ENCODE data around the gene DUSP11.

Gene DUSP11

GRCh38 chr2:73827660-73828388 is 47.9 kb upstream of the DUSP11 start:
- Histone ChIP-seq H3K79me2 (ENCODE audit: insufficient read depth, low read length) (peaks cover 22% of the 10 kb centered on the region), H3K4me3 (ENCODE audit: insufficient read depth, low read length, poor library complexity, severe bottlenecking) (peak overlapping the region; percentile 81), H3K36me3 (ENCODE audit: low read length) (peaks cover 18% of the 10 kb centered on the region), H4K20me1 (ENCODE audit: low read depth, low read length) (no peaks in the 10 kb centered on the region), H3K9me2 (replicated peaks; ENCODE audit: insufficient read depth, low read length) (no peaks in the 10 kb centered on the region), H3K9me3 (ENCODE audit: insufficient read depth, low read length) (no peaks in the 10 kb centered on the region), H3K4me2 (ENCODE audit: low read depth, low read length, poor library complexity, severe bottlenecking) (peak overlapping the region; percentile 97), H3K27ac (ENCODE audit: low read depth, low read length) (peak overlapping the region; percentile 59; the same call in 1 of the 2 replicates), H3K9ac (ENCODE audit: low read length) (peak overlapping the region; percentile 82), H3K27me3 (ENCODE audit: low read length) (no peaks in the 10 kb centered on the region), H3F3A (ENCODE audit: insufficient read depth) (peaks cover 28% of the 10 kb centered on the region; the same call in 1 of the 2 replicates), H2AFZ (ENCODE audit: low read depth, low read length, severe bottlenecking) (peak overlapping the region; percentile 58)
- TF ChIP-seq EZH2phosphoT487 (conservative IDR thresholded peaks at IDR 0.05; ENCODE audit: low read length) = no peak
- TF ChIP-seq, protein P1, sequence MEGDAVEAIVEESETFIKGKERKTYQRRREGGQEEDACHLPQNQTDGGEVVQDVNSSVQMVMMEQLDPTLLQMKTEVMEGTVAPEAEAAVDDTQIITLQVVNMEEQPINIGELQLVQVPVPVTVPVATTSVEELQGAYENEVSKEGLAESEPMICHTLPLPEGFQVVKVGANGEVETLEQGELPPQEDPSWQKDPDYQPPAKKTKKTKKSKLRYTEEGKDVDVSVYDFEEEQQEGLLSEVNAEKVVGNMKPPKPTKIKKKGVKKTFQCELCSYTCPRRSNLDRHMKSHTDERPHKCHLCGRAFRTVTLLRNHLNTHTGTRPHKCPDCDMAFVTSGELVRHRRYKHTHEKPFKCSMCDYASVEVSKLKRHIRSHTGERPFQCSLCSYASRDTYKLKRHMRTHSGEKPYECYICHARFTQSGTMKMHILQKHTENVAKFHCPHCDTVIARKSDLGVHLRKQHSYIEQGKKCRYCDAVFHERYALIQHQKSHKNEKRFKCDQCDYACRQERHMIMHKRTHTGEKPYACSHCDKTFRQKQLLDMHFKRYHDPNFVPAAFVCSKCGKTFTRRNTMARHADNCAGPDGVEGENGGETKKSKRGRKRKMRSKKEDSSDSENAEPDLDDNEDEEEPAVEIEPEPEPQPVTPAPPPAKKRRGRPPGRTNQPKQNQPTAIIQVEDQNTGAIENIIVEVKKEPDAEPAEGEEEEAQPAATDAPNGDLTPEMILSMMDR (IDR thresholded peaks at IDR 0.05; ENCODE audit: insufficient read depth, low read length, poor library complexity, severe bottlenecking) = no peak

DNA sequence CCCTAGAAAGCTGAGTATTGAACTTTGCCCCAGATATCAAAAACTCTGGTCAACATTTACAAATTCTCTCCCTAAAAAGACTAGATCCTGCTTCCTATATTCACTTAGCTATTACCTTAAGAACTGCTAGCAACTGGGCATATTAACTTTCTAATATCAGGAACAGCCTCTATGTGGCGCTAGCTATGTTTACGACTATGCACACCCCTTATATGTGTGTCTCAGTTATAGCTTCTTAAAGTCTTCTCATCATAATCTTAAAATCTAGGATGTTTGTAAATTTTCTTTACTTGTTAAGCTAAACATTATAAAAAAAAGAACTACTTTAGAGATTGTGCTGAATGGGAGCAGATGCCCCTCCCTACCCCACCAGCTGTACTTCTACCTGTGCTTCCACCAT is 47.1 kb upstream of the DUSP11 start:
- peaks cover 22% of the 10 kb centered on the region for H3K79me2 ChIP-seq (ENCODE audit: insufficient read depth, low read length)
- H3K9ac ChIP-seq (ENCODE audit: low read length) = no peak overlapping the region
- no peak overlapping the region for H3K27ac ChIP-seq (ENCODE audit: low read depth, low read length)
- TF ChIP-seq, protein P1 (IDR thresholded peaks at IDR 0.05; ENCODE audit: insufficient read depth, low read length, poor library complexity, severe bottlenecking) = peak; percentile 49
- TF ChIP-seq EZH2phosphoT487 (conservative IDR thresholded peaks at IDR 0.05; ENCODE audit: low read length) = no peak
- peak overlapping the region; percentile 22 for H2AFZ ChIP-seq (ENCODE audit: low read depth, low read length, severe bottlenecking)
- peaks cover 28% of the 10 kb centered on the region; the same call in 1 of the 2 replicates for H3F3A ChIP-seq (ENCODE audit: insufficient read depth)
- no peak overlapping the region for H3K4me3 ChIP-seq (ENCODE audit: insufficient read depth, low read length, poor library complexity, severe bottlenecking)
- H4K20me1 ChIP-seq (ENCODE audit: low read depth, low read length) = no peaks in the 10 kb centered on the region
- H3K9me2 ChIP-seq (replicated peaks; ENCODE audit: insufficient read depth, low read length) = no peaks in the 10 kb centered on the region
- H3K9me3 ChIP-seq (ENCODE audit: insufficient read depth, low read length) = no peaks in the 10 kb centered on the region
- H3K4me2 ChIP-seq (ENCODE audit: low read depth, low read length, poor library complexity, severe bottlenecking) = peak overlapping the region; percentile 97
- H3K36me3 ChIP-seq (ENCODE audit: low read length) = peaks cover 12% of the 10 kb centered on the region; the same call in 1 of the 2 replicates
- no peaks in the 10 kb centered on the region for H3K27me3 ChIP-seq (ENCODE audit: low read length)

DNA sequence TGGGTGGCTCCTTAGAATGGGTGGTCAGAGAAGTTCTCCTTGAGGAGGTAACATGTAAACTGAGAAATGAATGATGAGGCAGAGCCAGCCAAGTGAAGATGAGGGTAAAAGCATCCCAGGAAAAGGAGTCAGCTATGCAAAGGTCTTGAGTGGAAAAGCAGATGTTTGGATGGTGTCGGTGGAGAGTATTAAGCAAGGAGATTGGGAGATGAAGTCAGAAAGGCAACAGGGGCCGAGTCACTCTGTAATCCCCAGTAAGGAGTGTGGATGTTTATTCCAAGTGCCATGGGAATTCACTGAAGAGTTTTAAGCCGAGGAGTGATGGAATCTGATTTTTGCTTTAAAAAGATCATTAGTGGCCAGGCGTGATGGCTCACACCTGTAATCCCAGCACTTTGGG is 45.5 kb upstream of the DUSP11 start:
- H4K20me1 ChIP-seq (ENCODE audit: low read depth, low read length) = no peaks in the 10 kb centered on the region
- peaks cover 16% of the 10 kb centered on the region; the same call in 1 of the 2 replicates for H3F3A ChIP-seq (ENCODE audit: insufficient read depth)
- H3K9ac ChIP-seq (ENCODE audit: low read length) = no peak overlapping the region
- no peaks in the 10 kb centered on the region for H3K9me3 ChIP-seq (ENCODE audit: insufficient read depth, low read length)
- no peak overlapping the region for H3K4me3 ChIP-seq (ENCODE audit: insufficient read depth, low read length, poor library complexity, severe bottlenecking)
- TF ChIP-seq, protein P1 (IDR thresholded peaks at IDR 0.05; ENCODE audit: insufficient read depth, low read length, poor library complexity, severe bottlenecking) = no peak
- TF ChIP-seq EZH2phosphoT487 (conservative IDR thresholded peaks at IDR 0.05; ENCODE audit: low read length) = no peak
- H2AFZ ChIP-seq (ENCODE audit: low read depth, low read length, severe bottlenecking) = no peak overlapping the region
- H3K4me2 ChIP-seq (ENCODE audit: low read depth, low read length, poor library complexity, severe bottlenecking) = no peak overlapping the region
- no peak overlapping the region for H3K27ac ChIP-seq (ENCODE audit: low read depth, low read length)
- no peaks in the 10 kb centered on the region for H3K27me3 ChIP-seq (ENCODE audit: low read length)
- peaks cover 15% of the 10 kb centered on the region for H3K79me2 ChIP-seq (ENCODE audit: insufficient read depth, low read length)
- no peaks in the 10 kb centered on the region for H3K36me3 ChIP-seq (ENCODE audit: low read length)
- H3K9me2 ChIP-seq (replicated peaks; ENCODE audit: insufficient read depth, low read length) = no peaks in the 10 kb centered on the region
